NB4 (cell line): ENCODE measurements around the gene USP53.

ENCODE experiments used
- CTCF ChIP-seq: IDR thresholded peaks from one replicate; pipeline ENCODE4 v1.5.1; 2012; ENCODE audit warnings: low read depth, low read length
- MAX ChIP-seq: IDR thresholded peaks from 2 replicates; pipeline ENCODE4 v1.6.1; 2011; ENCODE audit warnings: low read depth, low read length

- TF ChIP-seq MAX: no peak
- no peak for TF ChIP-seq CTCF
Observed at GRCh38 chr4:119227690-119228089, 15.2 kb downstream of the USP53 start.
